DOHH2 (cell line): ENCODE measurements around the gene METTL14.
"Not testable (repeated sequence)": the region's sequence is repeated elsewhere in the genome, so short reads cannot be mapped to it uniquely, and the experiment has no call there.

Experiments used
- H3F3A ChIP-seq: fragments of 200-600 bp; sonication (generic), shearing (Covaris generic); 2 replicates; pipeline ENCODE4 v1.6.0; 2016; ENCODE audit warnings: antibody characterized with exemption, mild to moderate bottlenecking; ENCODE audit not compliant: control insufficient read depth, insufficient read depth
- H3K27ac ChIP-seq: fragments of 200-600 bp; sonication (generic); 2 replicates; pipeline ENCODE4 v1.5.1; 2014; ENCODE audit warnings: low read depth, mild to moderate bottlenecking, low read length, moderate library complexity
- H3K27me3 ChIP-seq: fragments of 200-600 bp; sonication (generic); 2 replicates; pipeline ENCODE4 v1.6.1; 2014; ENCODE audit warnings: mild to moderate bottlenecking, low read length, mixed read lengths; ENCODE audit not compliant: control insufficient read depth
- H3K36me3 ChIP-seq: fragments of 200-600 bp; sonication (generic); 2 replicates; pipeline ENCODE4 v1.6.1; 2014; ENCODE audit warnings: mild to moderate bottlenecking, low read length, moderate library complexity, mixed read lengths; ENCODE audit not compliant: control insufficient read depth
- H3K4me1 ChIP-seq: fragments of 200-600 bp; sonication (generic); 2 replicates; pipeline ENCODE4 v1.6.1; 2014; ENCODE audit warnings: mild to moderate bottlenecking, low read length, mixed read lengths; ENCODE audit not compliant: control insufficient read depth
- H3K4me2 ChIP-seq: fragments of 200-600 bp; sonication (generic); 2 replicates; pipeline ENCODE4 v1.6.0; 2014; ENCODE audit warnings: mild to moderate bottlenecking, low read length, moderate library complexity
- H3K4me3 ChIP-seq: fragments of 200-600 bp; sonication (generic); 2 replicates; pipeline ENCODE4 v1.5.1; 2014; ENCODE audit warnings: mild to moderate bottlenecking, low read length, mixed read lengths
- H3K79me2 ChIP-seq: fragments of 200-600 bp; sonication (generic); 2 replicates; pipeline ENCODE4 v1.6.1; 2014; ENCODE audit warnings: mild to moderate bottlenecking, low read length, mixed read lengths; ENCODE audit not compliant: control insufficient read depth
- H3K9me2 ChIP-seq: fragments of 200-600 bp; sonication (generic); replicated peaks from 2 replicates; pipeline ENCODE4 v1.6.1; 2014; ENCODE audit warnings: mild to moderate bottlenecking, low read length, mixed read lengths; ENCODE audit not compliant: control insufficient read depth
- H3K9me3 ChIP-seq: fragments of 200-600 bp; sonication (generic); 2 replicates; pipeline ENCODE4 v1.6.1; 2014; ENCODE audit warnings: antibody characterized with exemption, low read length, mixed read lengths; ENCODE audit not compliant: control insufficient read depth, insufficient read depth
- H4K20me1 ChIP-seq: fragments of 200-600 bp; sonication (generic); 2 replicates; pipeline ENCODE4 v1.6.0; 2014; ENCODE audit warnings: low read depth, mild to moderate bottlenecking, antibody characterized with exemption, low read length, moderate library complexity; ENCODE audit not compliant: control insufficient read depth, insufficient read depth
- EZH2phosphoT487 ChIP-seq: fragments of 200-600 bp; sonication (generic); IDR thresholded peaks from 2 replicates; pipeline ENCODE4 v1.6.1; 2017; ENCODE audit warnings: borderline replicate concordance, mild to moderate bottlenecking, antibody characterized with exemption, low read length, moderate library complexity, mixed read lengths
- TF ChIP-seq, protein P1 (sequence below): fragments of 200-600 bp; sonication (generic); IDR thresholded peaks from one replicate; pipeline ENCODE4 v1.5.1; 2014; ENCODE audit warnings: antibody characterized with exemption, mild to moderate bottlenecking, low read depth, low read length; ENCODE audit not compliant: poor library complexity, severe bottlenecking

The METTL14 gene

DNA sequence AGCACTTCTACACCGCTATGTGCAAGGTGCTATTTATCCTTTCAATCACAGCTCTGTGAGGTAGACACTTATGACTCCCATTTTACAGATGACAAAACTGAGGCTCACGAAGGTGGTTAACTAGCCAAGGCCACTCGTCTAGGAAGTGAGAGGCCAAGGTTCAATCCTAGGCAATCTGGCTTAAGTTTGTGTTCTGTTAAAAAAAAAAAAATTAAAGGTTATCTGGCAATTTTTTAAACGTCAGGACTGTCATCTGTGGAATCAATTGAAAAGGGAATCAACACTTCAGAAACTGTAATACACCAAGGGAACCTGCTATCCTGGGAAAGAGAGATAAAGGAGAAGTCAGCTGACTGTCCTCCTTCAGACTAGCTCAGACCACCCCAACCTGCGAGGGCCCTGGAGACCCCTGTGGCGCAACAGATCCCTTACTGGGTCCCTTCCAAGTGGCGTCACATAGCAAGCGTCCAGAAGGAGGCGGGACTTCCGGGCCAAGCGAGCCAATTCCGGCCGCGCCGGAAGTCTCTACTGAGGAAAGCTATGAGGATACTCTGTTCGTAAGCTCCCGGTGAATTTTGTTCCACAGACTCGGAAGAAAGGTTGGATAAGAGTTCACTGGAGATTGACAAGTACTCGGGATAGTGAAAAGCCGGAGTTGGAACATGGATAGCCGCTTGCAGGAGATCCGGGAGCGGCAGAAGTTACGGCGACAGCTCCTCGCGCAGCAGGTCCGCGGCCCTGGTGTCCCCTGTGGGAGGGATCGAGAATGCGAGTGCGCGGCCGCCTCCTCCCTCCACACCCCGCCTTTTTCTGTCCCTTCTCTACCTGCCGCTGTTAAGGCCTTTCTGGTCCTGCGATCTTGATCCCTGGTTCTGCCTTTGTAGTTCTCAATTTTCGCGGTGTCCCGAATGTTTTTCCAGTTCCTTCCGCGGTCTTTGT lies at the start of gene METTL14:
Gene METTL14, plus strand, starts transcription at position 520 of the 939 bp plus-strand sequence. Its CDS starts 143 bp downstream, at position 663.
- no peaks in the 10 kb centered on the region for H3K27me3 ChIP-seq

DNA sequence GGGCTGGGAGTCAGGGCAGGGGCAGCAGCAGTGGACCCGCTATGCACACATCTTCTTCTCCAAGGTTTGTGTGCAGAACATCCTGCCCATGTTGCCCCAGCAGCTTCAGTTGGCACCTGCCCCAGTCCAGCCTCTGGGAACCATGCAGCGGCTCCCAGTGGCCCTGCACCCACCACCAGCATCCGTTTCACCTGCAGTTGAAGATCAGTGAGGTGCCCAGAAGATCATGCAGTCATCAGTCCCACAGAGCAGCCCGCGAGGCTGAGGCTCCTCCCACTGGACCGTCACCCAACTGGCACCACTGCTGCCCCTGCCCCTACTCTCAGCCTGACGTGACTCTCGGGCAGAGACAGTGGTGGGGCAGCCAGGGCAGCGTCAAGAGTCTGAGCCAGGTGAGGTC lies 49.1 kb upstream of the METTL14 start:
- H3K9me2 ChIP-seq = not testable (repeated sequence)

More for the DNA sequence above, at the start of gene METTL14:
- H3K27ac ChIP-seq = peak within 1 kb of the TSS; percentile 36
- peaks cover 21% of the 10 kb centered on the region for H3K36me3 ChIP-seq
- no peak for TF ChIP-seq EZH2phosphoT487
- TF ChIP-seq, protein P1, sequence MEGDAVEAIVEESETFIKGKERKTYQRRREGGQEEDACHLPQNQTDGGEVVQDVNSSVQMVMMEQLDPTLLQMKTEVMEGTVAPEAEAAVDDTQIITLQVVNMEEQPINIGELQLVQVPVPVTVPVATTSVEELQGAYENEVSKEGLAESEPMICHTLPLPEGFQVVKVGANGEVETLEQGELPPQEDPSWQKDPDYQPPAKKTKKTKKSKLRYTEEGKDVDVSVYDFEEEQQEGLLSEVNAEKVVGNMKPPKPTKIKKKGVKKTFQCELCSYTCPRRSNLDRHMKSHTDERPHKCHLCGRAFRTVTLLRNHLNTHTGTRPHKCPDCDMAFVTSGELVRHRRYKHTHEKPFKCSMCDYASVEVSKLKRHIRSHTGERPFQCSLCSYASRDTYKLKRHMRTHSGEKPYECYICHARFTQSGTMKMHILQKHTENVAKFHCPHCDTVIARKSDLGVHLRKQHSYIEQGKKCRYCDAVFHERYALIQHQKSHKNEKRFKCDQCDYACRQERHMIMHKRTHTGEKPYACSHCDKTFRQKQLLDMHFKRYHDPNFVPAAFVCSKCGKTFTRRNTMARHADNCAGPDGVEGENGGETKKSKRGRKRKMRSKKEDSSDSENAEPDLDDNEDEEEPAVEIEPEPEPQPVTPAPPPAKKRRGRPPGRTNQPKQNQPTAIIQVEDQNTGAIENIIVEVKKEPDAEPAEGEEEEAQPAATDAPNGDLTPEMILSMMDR = no peak
- peaks cover 34% of the 10 kb centered on the region for H3K4me1 ChIP-seq
- H3F3A ChIP-seq = no peaks in the 10 kb centered on the region; the same call in 1 of the 2 replicates
- peak within 1 kb of the TSS; percentile 81 for H3K4me3 ChIP-seq
- H3K9me2 ChIP-seq = no peaks in the 10 kb centered on the region
- peaks cover 12% of the 10 kb centered on the region; the same call in 1 of the 2 replicates for H4K20me1 ChIP-seq
- peak within 1 kb of the TSS; percentile 62 for H3K4me2 ChIP-seq
- no peaks in the 10 kb centered on the region; the same call in 1 of the 2 replicates for H3K9me3 ChIP-seq
- H3K79me2 ChIP-seq = peaks cover 31% of the 10 kb centered on the region

DNA sequence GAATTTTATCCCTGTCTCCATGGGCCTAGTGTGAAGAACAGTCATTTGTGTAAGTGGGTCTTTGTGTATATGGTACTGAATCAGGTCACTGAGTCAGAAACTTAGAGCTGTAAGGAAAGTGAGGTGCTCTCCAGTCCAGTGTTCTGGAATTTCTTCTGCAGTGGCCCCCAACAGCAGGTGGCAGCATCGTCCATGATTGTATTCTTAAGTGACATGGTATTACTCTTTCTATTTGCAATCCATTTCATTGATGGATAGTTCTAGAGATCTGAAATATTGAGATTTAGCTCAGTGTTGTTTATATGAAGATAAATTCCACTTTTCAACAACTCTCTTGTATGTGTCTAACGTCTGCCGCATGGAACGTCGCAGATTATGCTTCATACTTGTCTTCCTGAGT lies 20.5 kb upstream of the METTL14 start:
- H3K4me3 ChIP-seq, H3K4me1 ChIP-seq, H4K20me1 ChIP-seq, H3K9me3 ChIP-seq, H3F3A ChIP-seq, H3K27me3 ChIP-seq, H3K4me2 ChIP-seq, H3K36me3 ChIP-seq, H3K79me2 ChIP-seq, H3K9me2 ChIP-seq, H3K27ac ChIP-seq: not testable (repeated sequence)
- TF ChIP-seq, protein P1 = peak; percentile 45

More for the DNA sequence above, 49.1 kb upstream of the METTL14 start:
- H3K27ac ChIP-seq, H3K4me2 ChIP-seq, H3K4me1 ChIP-seq, H3K4me3 ChIP-seq, H4K20me1 ChIP-seq, H3K36me3 ChIP-seq, H3K27me3 ChIP-seq, H3K79me2 ChIP-seq, H3K9me3 ChIP-seq, H3F3A ChIP-seq: not testable (repeated sequence)

DNA sequence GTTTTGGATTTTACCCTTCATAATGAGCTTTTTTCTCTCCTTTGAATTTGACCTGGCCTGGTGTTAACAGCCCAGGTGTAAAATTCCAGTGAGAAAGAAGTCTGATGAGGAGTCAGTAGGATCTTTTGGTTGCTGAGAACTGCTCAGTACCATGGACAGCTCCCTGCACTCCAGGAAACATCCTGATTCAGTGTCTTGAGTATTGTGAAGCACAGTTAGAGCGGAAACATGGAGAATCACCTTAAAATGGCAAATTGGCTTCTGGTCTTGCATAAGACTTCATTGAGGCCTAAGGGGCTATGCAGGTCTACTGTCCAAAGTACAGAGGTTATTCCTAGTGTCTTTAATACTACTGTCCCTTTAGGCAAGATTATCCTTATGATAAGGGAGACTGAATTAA lies 16.0 kb upstream of the METTL14 start:
- not testable (repeated sequence) for H3K79me2 ChIP-seq, H3K9me3 ChIP-seq, H3K4me3 ChIP-seq, H3K27ac ChIP-seq, H3K4me1 ChIP-seq, H3K36me3 ChIP-seq, H3K9me2 ChIP-seq, H3F3A ChIP-seq, H3K27me3 ChIP-seq, H4K20me1 ChIP-seq, H3K4me2 ChIP-seq

DNA sequence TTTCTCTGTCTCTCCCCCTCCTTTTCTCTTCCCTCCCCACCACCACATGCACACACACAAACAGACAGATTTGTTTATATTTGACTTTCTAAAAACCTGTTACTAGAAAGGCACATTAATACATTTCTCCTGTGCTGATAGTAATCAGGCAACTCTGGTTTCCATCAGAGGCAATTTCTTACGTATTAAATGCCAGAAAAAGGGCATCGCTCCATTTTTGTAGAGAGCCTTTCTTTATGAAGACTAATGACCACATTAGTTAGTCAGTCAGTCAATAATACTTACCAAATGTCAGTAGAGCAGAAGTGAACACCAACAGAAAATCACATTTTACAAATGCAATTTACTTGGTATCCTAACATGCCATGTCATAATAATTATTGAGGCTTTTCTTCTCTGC lies 14.2 kb upstream of the METTL14 start:
- not testable (repeated sequence) for H3F3A ChIP-seq, H3K9me3 ChIP-seq, H3K4me2 ChIP-seq, H3K27ac ChIP-seq, H4K20me1 ChIP-seq, H3K27me3 ChIP-seq, H3K4me1 ChIP-seq, H3K79me2 ChIP-seq, H3K9me2 ChIP-seq, H3K36me3 ChIP-seq, H3K4me3 ChIP-seq
